Kidney epithelial cell (primary cell): Measurements from ENCODE around the gene CHD1L. TPM values are rescaled to one million over a fixed set of nuclear protein-coding genes. Genes with fewer than 3 reads are reported as not detected.
A peak's percentile ranks its signal among the peaks of the same experiment; 100 is the strongest.
"Not testable (repeated sequence)": the region's sequence is repeated elsewhere in the genome, so short reads cannot be mapped to it uniquely, and the experiment has no call there.

Experiments used
- DNase-seq: peaks from one replicate; pipeline ENCODE4 v3.0.0-alpha.2; 2010; ENCODE audit warnings: low read depth
- H3K27me3 ChIP-seq: 2 replicates; pipeline ENCODE4 v1.6.0; 2011; ENCODE audit warnings: low read length; ENCODE audit not compliant: control insufficient read depth, insufficient read depth
- H3K36me3 ChIP-seq: 2 replicates; pipeline ENCODE4 v1.5.1; 2011; ENCODE audit warnings: low read length; ENCODE audit not compliant: control insufficient read depth, insufficient read depth
- H3K4me3 ChIP-seq: 2 replicates; pipeline ENCODE4 v1.5.1; 2011; ENCODE audit warnings: low read depth, mild to moderate bottlenecking, control low read depth, low read length
- total RNA-seq: library from RNA; depleted of rRNA; stranded (reverse); fragments of >200 nt; gene quantifications from 2 replicates; pipeline ENCODE4 v1.2.3, GENCODE V29; 2015
- TF ChIP-seq, protein P1 (sequence below): IDR thresholded peaks from 2 replicates; pipeline ENCODE4 v1.5.1; 2011; ENCODE audit warnings: mild to moderate bottlenecking, moderate library complexity, low read length, control low read depth, inconsistent platforms; ENCODE audit not compliant: insufficient read depth, poor library complexity, severe bottlenecking

Gene CHD1L
- total RNA-seq, 1 donor from 2014 or later: 35.7 TPM

- TF ChIP-seq, protein P1, sequence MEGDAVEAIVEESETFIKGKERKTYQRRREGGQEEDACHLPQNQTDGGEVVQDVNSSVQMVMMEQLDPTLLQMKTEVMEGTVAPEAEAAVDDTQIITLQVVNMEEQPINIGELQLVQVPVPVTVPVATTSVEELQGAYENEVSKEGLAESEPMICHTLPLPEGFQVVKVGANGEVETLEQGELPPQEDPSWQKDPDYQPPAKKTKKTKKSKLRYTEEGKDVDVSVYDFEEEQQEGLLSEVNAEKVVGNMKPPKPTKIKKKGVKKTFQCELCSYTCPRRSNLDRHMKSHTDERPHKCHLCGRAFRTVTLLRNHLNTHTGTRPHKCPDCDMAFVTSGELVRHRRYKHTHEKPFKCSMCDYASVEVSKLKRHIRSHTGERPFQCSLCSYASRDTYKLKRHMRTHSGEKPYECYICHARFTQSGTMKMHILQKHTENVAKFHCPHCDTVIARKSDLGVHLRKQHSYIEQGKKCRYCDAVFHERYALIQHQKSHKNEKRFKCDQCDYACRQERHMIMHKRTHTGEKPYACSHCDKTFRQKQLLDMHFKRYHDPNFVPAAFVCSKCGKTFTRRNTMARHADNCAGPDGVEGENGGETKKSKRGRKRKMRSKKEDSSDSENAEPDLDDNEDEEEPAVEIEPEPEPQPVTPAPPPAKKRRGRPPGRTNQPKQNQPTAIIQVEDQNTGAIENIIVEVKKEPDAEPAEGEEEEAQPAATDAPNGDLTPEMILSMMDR: no peak
- H3K4me3 ChIP-seq: no peak overlapping the region
- no peak for DNase-seq
These were observed 23.9 kb upstream of the CHD1L start for GRCh38 chr1:147218606-147219005.

GRCh38 chr1:147223740-147224615 is 18.5 kb upstream of the CHD1L start:
- no peak for DNase-seq
- no peaks in the 10 kb centered on the region for H3K27me3 ChIP-seq
- no peak overlapping the region for H3K4me3 ChIP-seq
- TF ChIP-seq, protein P1: no peak
- no peaks in the 10 kb centered on the region for H3K36me3 ChIP-seq

More at GRCh38 chr1:147218606-147219005, 23.9 kb upstream of the CHD1L start:
- Histone ChIP-seq H3K36me3 (no peaks in the 10 kb centered on the region), H3K27me3 (no peaks in the 10 kb centered on the region)

DNA sequence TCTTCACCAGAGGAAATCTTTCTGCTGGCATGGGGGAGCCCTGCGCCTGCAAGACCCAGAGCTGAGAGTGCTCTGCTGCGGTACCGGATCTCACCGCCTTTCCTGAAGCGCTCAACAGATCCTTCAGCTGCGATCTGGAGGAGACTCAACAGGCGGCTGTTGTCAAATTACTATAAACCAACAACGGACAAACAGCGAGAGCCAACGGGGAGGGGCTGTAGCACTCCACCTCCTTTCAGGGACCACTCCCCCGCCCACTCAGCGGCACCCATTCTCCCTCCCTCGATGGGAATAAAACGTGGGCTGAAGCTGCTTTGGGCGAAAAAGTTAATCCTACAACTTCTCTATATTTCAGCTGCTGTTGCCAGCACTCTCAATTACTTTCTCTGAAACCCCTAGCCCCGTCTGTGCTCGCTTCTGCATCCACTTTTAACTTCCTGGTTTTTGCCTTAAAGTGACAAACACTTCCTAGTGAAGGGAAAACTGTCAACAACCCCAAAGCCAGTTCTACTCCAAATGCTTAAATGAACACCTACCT is 17.2 kb upstream of the CHD1L start, which contains the start of gene FMO5:
Gene FMO5 (minus strand): TSS at position 147 of the 538 bp plus-strand sequence. CDS start 310 bp downstream, outside the sequence.
- no peak for DNase-seq
- no peaks in the 10 kb centered on the region for H3K36me3 ChIP-seq
- TF ChIP-seq, protein P1: peak; percentile 9
- H3K27me3 ChIP-seq: no peaks in the 10 kb centered on the region
- peak within 1 kb of the TSS; percentile 53 for H3K4me3 ChIP-seq

DNA sequence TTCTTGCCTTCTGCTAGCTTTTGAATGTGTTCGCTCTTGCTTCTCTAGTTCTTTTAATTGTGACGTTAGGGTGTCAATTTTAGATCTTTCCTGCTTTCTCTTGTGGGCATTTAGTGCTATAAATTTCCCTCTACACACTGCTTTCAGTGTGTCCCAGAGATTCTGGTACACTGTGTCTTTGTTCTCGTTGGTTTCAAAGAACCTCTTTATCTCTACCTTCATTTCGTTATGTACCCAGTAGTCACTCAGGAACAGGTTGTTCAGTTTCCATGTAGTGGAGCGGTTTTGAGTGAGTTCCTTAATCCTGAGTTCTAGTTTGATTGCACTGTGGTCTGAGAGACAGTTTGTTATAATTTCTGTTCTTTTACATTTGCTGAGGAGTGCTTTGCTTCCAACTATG is 11.5 kb upstream of the CHD1L start:
- H3K27me3 ChIP-seq, DNase-seq, H3K36me3 ChIP-seq, H3K4me3 ChIP-seq: not testable (repeated sequence)

DNA sequence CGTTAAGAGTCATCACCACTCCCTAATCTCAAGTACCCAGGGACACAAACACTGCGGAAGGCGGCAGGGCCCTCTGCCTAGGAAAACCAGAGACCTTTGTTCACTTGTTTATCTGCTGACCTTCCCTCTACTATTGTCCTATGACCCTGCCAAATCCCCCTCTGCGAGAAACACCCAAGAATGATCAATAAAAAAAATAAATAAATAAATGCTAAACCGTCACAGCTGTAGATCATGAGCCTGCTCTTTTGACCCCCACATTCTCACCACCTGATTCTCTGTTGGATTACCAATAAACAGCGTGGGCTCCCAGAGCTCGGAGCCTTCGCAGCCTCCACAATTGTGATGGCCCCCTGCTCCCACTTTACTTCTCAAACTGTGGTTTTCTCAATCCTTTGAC is 8.6 kb upstream of the CHD1L start:
- not testable (repeated sequence) for H3K4me3 ChIP-seq, DNase-seq, H3K27me3 ChIP-seq, H3K36me3 ChIP-seq

- DNase-seq: no peak
- TF ChIP-seq, protein P1: no peak
- Histone ChIP-seq H3K36me3 (no peaks in the 10 kb centered on the region), H3K27me3 (no peaks in the 10 kb centered on the region), H3K4me3 (no peak overlapping the region)
These were observed 6.7 kb upstream of the CHD1L start for GRCh38 chr1:147235822-147236221.
